Measurements from ENCODE around the gene ZNF394.
A peak's percentile ranks its signal among the peaks of the same experiment; 100 is the strongest.
"Not testable (repeated sequence)": the region's sequence is repeated elsewhere in the genome, so short reads cannot be mapped to it uniquely, and the experiment has no call there.

The ZNF394 gene

DNA sequence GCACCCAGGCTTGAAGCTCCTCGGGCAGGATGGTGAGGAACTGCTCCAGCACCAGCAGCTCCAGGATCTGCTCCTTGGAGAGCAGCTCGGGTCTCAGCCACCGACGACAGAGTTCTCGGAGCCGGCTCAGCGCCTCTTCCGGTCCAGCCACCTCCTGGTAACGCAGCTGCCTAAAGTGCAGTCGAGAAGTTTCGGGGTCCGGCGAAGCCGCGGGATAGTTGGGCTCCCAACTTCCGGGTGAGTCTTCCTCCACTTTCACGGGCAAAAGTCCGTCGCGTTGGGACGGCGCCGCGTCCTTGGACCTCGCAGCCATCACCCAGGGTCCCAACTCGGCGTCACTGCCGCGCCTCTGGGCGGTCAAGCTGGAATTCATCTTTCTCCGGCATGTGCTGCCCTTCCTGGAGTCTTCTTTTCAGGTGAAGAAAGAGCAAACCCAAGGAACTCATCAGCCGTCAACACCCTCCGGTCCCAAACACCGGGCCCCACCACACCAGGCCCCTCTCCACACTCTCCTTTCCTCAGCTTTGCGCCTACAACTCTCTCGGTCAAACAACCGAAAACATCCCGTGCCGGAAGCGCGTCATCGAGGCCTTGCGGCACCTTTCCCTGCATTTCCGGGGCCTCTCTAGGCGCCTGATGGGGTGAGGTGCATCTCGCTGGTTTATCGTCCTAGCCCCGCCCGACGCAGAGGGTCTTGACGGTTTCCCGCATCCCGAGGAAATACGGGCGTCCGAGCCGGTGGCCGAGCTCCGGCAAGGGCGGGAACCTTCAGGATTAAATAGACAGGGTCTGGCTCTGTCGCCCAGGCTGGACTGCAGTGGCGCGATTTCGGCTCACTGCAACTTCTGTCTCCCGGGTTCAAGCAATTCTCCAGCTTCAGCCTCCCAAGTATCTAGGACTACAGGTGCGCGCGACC is at the start of gene ZNF394:
Gene ZNF394 (minus strand): TSS at position 561 of the 916 bp plus-strand sequence. CDS start 188 bp downstream, at position 373.
- DNase-seq (ENCODE audit: low read depth), result peak; percentile 50

DNA sequence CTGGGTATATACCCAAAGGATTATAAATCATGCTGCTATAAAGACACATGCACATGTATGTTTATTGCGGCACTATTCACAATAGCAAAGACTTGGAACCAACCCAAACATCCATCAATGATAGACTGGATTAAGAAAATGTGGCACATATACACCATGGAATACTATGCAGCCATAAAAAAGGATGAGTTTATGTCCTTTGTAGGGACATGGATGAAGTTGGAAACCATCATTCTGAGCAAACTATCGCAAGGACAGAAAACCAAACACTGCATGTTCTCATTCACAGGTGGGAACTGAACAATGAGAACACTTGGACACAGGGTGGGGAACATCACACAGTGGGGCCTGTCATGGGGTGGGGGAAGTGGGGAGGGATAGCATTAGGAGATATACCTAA is 49.5 kb upstream of the ZNF394 start:
- DNase-seq (ENCODE audit: low read depth), result not testable (repeated sequence)

DNA sequence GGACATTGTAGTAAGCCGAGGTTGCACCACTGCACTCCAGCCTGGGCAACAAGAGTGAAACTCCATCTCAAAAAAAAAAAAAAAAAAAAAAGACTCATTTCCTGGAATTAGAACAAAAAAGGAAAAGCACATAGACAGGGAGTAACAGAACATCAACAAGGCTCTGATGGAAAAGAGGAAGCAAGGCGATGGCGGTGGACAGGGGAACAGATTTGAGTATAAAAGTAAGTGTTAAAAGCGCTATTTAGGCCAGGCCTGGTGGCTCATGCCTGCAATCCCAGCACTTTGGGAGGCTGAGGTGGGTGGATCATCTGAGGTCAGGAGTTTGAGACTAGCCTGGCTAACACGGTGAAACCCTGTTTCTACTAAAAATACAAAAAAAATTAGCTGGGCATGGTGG is 45.2 kb upstream of the ZNF394 start:
- not testable (repeated sequence) for DNase-seq (ENCODE audit: low read depth)

DNA sequence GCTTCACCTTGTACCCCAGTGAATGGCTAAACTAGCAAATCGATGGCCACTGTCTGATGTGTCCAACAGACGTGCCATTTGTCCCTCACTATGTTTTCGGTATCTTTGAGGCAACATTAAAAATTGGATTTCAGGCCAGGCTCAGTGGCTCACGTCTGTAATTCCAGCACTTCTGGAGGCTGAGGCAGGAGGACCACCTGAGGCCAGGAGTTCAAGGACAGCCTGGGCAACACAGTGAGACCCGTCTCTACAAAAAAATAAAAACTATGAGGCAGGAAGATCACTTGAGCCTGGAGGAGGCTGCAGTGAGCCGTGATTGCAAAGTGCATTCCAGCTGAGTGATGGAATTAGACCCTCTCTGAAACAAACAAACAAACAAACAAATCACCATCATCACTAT is 43.8 kb upstream of the ZNF394 start:
- DNase-seq (ENCODE audit: low read depth), result no peak

DNA sequence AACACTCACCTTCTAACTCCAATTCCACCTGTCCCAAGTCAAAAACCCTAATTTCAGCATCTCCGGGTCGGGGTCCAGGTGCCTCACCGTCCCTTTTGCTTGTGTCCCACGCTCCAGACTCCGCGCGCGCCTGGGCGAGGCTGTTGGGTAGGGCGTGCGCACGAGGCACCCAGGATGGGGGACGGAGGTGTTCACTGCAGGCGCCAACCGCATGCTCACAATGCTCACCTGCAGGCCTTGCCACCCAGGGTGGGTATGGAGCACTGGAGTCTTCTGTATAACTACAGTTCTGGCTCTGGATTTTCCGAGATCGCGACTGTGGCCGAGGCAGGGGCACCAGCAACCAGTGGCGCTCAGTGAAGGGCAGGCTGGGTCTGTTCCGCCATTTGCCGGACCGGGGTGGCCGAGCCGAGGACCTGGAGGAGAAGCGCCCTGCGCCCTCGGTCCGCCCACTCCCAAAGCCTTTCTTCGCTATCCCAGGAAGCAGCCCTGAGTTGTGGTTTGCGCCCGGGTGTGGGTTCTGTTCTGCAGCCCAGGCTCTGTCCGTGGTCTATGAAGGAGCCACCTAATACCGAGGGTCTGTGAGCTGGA is 43.1 kb upstream of the ZNF394 start:
- no peak for DNase-seq (ENCODE audit: low read depth)

DNA sequence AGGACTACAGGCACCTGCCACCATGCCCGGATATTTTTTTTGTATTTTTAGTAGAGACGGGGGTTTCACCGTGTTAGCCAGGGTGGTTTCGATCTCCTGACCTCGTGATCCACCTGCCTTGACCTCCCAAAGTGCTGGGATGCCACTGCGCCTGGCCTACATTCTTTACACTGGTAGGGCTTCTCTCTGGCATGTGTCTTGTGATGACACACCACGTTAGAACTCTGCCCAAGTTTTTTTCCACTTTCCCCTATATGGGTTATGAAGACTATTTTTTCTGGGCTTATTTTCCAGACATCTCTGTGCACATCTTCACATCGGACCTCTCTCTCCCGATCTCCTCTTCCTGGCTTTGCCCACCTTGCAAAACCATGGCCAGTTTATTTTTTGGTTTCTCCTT is 41.1 kb upstream of the ZNF394 start:
- no peak for DNase-seq (ENCODE audit: low read depth)

DNA sequence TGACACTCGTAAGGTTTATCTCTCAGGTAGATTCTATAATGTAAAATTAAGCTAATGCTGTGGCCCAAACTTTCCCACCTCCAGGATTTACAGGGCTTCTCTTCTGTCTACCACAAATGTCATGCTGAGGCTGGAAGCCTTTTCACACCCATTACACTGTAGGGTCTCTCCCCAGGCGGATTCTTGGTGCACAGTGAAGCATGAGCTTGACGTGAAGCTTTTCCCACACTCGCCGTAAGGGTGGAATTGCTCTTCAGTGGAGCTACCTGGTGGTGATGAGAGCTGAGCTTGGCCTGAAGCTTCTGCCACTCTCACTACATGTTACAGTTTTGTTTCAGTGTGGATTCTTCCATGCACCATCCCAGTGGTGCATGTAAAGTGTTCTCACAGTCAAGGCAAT is 40.5 kb upstream of the ZNF394 start:
- DNase-seq (ENCODE audit: low read depth), result no peak

DNA sequence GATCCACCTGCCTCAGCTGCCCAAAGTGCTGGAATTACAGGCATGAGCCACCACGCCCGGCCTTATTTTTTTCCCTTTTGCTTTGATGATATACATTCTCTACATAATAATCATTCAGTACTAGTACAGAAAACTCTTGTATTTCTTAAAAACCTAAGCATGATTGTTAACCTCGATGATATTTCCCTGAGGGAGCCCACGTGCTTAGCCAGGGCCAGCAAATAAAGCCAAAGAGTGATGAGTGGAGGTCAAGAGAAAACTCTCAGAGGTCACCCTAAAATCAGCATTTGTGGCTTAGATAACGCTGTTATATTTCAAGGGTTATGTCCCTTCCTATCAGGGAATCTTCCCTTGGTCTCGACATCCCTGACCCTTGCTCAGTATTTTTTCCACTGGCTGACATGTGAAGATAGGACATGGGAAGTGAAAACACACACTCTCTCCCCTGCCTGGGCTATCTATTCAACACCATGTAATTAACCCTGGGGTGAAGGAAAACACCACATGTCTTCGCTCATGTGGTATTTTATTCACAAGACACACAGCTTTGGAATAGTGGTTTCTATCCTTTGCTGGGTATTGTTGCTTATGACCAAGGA is 39.2 kb upstream of the ZNF394 start:
- DNase-seq (ENCODE audit: low read depth), result no peak

DNA sequence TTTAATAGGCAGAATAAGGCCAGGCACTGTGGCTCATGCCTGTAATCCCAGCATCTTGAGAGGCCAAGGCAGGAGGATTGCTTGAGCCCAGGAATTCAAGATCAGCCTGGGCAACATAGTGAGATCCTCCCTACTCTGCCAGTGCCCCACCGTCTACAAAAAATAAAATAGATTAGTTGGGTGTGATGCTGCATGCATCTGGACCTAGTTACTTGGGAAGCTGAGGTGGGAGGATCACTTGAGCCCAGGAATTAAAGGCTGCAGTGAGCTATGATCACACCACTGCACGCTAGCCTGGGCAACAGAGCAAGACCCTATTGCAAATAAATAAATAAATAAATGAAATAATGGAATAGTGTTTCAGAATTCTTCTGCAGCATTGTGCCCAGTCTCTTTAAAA is 35.6 kb upstream of the ZNF394 start:
- no peak for DNase-seq (ENCODE audit: low read depth)

DNA sequence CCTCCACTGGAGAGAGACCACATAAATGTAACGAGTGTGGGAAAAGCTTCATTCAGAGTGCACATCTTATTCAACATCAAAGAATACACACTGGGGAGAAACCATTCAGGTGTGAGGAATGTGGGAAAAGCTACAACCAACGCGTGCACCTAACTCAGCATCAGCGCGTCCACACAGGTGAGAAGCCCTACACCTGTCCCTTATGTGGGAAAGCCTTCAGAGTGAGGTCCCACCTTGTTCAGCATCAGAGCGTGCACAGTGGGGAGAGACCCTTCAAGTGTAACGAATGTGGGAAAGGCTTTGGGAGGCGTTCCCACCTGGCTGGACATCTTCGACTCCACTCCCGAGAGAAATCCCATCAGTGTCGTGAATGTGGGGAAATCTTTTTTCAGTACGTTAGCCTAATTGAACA is 31.3 kb upstream of the ZNF394 start:
- no peak for DNase-seq (ENCODE audit: low read depth)

DNA sequence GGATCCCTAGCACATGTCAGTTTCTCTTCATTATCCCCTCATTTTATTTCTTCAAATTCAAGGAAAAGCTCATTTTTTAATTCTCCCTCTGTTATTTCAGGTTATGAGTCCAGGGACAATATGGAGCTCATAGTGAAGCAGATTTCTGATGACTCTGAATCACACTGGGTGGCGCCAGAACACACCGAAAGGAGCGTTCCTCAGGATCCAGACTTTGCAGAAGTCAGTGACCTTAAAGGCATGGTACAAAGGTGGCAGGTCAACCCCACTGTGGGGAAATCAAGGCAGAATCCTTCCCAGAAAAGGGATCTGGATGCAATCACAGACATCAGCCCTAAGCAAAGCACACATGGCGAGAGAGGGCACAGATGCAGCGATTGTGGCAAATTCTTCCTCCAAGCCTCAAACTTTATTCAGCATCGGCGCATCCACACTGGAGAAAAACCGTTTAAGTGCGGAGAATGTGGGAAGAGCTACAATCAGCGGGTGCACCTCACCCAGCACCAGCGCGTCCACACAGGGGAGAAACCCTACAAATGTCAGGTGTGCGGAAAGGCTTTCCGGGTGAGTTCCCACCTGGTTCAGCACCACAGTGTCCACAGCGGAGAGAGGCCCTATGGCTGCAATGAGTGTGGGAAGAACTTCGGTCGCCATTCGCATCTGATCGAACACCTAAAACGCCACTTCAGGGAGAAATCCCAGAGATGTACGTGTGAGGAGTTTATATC is 25.8 kb upstream of the ZNF394 start:
- no peak for DNase-seq (ENCODE audit: low read depth)

DNA sequence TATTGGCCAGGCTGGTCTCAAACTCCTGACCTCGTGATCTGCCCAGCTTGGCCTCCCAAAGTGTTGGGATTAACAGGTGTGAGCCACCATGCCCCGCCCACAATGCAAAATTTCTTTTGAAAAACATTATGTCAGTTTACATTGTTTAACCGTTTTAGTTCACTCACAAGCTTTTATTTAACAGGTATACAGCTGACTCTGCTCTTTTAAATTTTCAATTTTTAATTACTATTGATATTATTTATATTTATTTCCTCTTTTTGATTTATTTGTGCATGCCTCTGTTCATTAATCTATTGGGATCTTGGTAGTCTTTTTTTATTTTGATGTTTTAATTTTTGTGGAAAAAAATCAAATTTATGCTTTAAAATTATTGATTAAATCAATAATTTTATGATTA is 21.3 kb upstream of the ZNF394 start:
- no peak for DNase-seq (ENCODE audit: low read depth)

DNA sequence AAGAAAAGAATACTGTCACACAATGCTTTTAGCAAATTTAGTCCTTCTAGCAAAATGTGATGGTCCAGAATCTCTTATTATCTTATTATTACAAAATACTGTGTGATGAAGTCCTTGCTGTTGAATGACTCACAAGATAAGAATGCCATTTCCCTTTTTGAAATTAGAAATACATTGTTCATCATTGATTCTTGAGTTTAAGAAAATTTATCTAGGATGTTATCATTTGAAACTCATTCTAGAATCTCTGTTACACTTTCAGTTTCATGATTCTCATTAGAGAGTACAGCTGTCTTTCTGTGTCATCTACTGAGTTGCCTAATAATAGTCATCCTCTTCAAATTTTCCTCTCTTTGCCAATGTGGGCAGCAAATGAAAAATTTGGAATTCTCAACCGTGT is 14.0 kb upstream of the ZNF394 start:
- no peak for DNase-seq (ENCODE audit: low read depth)

DNA sequence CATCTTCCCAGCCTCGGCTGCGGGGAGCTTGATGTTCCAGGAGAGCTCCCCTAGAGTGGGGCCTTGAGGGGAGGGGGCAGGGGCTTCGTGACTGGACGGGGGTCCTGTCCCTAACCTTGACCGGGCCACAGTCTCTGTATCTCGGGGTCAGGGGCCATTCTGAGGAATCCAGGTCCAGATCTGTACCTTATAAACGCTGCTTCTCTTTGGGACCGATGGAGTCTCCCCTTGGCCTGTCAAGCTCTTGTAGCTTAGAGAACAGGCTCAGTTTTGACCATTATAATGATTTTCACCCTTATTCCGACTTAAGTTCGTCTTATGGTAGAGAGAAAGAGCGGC is 5.2 kb upstream of the ZNF394 start:
- DNase-seq (ENCODE audit: low read depth), result no peak

DNA sequence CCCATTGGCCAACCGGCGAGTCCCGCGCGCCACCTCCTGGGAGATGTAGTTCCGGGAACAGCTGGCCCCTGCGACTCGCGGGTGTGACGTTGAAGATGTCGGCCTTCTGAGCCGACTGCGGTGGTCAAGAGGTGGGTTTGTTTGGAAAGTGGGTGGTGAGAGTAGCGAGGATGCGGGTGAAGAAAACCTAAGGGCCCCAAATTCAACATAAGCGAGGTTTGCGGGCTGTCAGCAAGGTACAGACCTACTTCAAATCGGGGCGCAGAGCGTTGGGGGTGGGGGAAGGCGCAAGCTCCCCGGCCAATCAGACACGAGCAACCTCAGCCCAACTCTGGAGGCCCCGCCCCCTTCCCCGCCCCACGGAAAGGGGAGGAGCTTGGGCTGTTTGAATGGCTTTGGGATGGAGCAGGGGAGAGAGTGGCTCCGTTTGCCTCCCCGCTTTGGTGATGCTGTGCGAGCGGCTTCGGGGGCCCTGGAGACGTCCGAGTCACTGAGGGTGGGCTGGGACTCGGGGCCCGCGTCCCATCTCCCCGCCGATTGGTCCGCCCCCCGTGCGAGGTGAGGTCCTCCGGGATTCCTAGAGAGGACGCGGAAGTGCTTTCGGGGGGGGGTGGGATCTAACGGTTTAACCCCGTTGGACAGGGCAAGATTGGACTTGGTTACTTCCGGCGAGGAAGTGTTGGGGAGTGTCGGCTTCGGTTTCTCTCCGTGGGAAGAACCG is 4.7 kb upstream of the ZNF394 start, which contains the start of gene ZKSCAN5:
Gene ZKSCAN5 (plus strand): TSS at position 60 of the 721 bp plus-strand sequence. CDS start 1,383 bp downstream, outside the sequence.
- DNase-seq (ENCODE audit: low read depth), result peak; percentile 86

DNA sequence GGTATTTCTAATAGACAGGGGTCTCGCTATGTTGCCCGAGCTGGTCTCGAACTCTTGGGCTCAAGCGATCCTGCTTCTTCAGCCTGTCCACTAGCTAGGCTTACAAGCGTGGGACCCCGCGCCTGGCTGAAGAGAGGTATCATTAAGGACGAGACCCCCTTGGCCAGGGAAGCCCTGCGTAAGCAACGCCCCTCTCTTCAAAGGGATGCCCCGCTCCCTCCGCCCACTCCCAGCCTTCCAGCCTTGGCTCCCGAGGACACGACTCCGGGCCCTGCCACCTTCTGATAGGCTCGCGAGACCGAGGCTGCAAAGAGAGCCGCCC is 4.2 kb upstream of the ZNF394 start:
- no peak for DNase-seq (ENCODE audit: low read depth)

DNA sequence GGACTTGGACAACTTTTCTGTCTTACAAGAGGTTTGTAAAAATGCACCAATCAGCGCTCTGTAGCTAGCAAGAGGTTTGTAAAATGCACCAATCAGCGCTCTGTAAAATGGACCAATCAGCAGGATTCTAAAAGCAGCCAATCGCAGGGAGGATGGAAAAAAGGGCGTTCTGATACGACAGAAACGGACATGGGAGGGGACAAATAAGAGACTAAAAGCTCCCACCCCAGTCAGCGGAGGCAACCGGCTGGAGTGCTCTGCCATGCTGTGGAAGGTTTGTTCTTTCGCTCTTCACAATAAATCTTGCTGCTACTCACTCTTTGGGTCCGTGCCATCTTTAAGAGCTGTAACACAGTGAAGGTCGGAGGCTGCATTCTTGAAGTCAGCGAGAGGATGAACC is 1.2 kb upstream of the ZNF394 start:
- DNase-seq (ENCODE audit: low read depth), result not testable (repeated sequence)

DNA sequence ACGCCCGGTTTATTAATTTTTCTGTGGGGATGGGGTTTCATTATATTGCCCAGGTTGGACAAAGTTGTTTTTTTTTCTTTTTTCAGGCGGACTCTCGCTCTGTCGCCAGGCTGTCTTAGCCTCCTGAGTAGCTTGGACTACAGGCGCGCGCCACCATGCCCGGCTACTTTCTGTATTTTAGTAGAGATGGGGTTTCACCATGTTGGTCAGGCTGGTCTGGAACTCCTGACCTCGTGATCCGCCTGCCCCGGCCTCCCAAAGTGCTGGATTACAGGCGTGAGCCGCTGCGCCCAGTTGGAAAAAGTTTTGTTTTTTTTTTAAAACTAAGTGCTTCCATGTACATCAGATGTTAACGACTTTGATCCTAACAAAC is 542 bp upstream of the ZNF394 start:
- DNase-seq (ENCODE audit: low read depth), result no peak

DNA sequence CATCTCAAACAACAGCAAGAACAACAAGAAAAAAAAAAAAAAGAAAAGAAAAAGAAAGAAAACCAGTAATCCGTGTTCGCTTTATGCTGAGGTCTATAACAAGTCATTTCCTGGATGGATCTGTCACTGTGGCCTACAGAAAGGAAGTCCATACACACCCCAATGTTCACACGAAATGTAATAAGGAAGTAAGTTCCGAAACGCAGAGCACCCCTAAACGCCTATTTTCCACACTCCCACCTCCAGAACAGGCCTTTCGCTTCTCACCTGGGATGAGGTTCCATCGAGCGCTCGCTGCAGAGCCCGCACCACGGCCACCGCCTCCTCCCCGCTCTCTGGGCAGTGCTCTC is 735 bp downstream of the ZNF394 start:
- DNase-seq (ENCODE audit: low read depth), result no peak

DNA sequence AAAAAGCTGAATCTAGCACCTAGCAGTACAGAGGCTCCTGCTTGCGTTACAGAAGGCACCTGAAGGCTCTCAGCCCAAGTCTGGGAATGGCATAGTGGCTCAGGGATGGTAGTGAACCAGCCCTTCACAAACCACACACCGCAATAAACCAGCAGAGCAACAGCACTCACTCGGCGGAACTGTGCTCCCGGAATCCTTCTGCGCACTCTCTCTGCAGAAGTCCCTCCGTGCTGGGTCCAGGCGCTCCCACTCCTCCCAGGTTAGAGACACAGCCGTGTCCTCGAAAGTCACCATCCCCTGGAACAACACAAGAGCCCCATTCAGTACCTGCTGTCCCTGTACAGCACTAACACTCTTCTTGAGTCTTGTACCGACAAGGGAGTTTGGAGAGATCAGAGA is 1.5 kb downstream of the ZNF394 start:
- no peak for DNase-seq (ENCODE audit: low read depth)

DNA sequence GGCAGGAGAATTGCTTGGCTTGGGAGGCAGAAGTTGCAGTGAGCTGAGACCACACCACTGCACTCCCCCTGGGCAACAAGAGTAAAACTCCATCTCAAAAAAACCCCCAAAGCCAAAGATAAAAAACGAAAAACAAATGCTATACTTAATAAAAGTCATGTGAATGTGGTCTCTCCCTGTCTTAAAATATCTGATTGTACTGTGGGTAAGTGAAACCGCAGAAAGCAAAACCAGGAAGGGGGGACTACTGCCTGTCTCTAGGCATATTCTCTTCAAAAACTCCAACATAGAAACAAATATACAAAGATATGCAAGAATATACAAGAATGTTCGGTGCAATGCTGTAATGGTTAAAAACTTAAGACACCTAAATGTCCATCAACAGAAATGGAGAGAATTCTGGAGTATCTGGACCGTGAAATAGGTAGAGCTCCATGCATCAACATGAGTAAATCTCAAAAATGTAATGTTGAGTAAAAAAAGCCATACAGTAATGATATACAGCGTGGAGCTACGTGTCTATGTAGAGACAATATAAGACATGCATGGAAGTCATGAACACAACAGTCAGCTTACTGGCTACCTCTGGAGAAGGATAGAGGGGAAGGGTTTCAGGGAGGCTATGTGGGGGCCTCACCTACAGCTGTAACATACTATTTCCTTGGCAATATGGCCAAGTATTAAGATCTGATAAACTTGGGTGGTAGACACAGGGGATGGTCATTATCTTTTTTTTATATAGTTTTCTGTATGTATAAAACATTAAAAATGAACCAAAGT is 2.1 kb downstream of the ZNF394 start:
- no peak for DNase-seq (ENCODE audit: low read depth)

Measured in non-pigmented ciliary epithelial cell (primary cell).